ENCODE measurements around the gene CLEC2L.

The CLEC2L gene

GRCh38 chr7:139576179-139576973 lies 52.9 kb downstream of the CLEC2L start:
- DNase-seq, result no peak

GRCh38 chr7:139580435-139580834 lies 57.0 kb downstream of the CLEC2L start:
- no peak for DNase-seq

GRCh38 chr7:139582130-139582650 lies 58.7 kb downstream of the CLEC2L start:
- DNase-seq, result no peak

- no peak for DNase-seq
Measured at GRCh38 chr7:139582671-139583155, 59.2 kb downstream of the CLEC2L start.

GRCh38 chr7:139583826-139584553 lies 60.5 kb downstream of the CLEC2L start:
- DNase-seq, result no peak

GRCh38 chr7:139585042-139585441 lies 61.6 kb downstream of the CLEC2L start:
- DNase-seq, result no peak

- no peak for DNase-seq
Measured at GRCh38 chr7:139586286-139586685, 62.8 kb downstream of the CLEC2L start.

GRCh38 chr7:139587535-139587934 lies 64.0 kb downstream of the CLEC2L start:
- no peak for DNase-seq

GRCh38 chr7:139588632-139589031 lies 65.1 kb downstream of the CLEC2L start:
- DNase-seq, result no peak

GRCh38 chr7:139589474-139589873 lies 66.0 kb downstream of the CLEC2L start:
- DNase-seq, result no peak

- DNase-seq, result peak; percentile 68 to 75
Measured at GRCh38 chr7:139591550-139592195, 68.2 kb downstream of the CLEC2L start.

- DNase-seq, result no peak
Measured at GRCh38 chr7:139592801-139593461, 69.4 kb downstream of the CLEC2L start.

- no peak for DNase-seq
Measured at GRCh38 chr7:139594090-139594489, 70.6 kb downstream of the CLEC2L start.

Data from NCI-H187 (cell line).